DOHH2 (cell line): Measurements from ENCODE around the gene THAP3.

Source experiments
- EZH2phosphoT487 ChIP-seq: fragments of 200-600 bp; sonication (generic); IDR thresholded peaks from 2 replicates; pipeline ENCODE4 v1.6.1; 2017; ENCODE audit warnings: borderline replicate concordance, mild to moderate bottlenecking, antibody characterized with exemption, low read length, moderate library complexity, mixed read lengths
- TF ChIP-seq, protein P1 (sequence below): fragments of 200-600 bp; sonication (generic); IDR thresholded peaks from one replicate; pipeline ENCODE4 v1.5.1; 2014; ENCODE audit warnings: antibody characterized with exemption, mild to moderate bottlenecking, low read depth, low read length; ENCODE audit not compliant: poor library complexity, severe bottlenecking

DNA sequence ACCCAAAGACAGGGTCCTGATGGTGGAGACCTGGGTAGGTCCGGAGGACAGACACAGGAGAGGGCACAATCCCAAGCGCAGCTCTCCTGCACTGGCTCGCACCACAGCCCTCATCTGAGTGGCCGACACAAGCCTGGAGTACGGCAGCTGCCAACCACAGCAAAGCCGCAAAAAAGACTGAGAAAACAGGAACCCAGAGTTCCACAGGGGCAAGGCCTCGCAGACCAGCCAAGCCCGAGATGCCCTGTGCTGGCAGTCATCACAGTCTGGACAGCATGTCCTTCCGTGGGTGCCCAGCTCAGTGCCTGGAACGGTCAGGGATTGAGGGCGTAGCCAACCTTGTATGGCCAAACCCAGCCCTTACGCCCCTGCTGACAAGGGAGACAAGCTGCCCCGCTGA is 33.4 kb upstream of the THAP3 start:
- TF ChIP-seq, protein P1, sequence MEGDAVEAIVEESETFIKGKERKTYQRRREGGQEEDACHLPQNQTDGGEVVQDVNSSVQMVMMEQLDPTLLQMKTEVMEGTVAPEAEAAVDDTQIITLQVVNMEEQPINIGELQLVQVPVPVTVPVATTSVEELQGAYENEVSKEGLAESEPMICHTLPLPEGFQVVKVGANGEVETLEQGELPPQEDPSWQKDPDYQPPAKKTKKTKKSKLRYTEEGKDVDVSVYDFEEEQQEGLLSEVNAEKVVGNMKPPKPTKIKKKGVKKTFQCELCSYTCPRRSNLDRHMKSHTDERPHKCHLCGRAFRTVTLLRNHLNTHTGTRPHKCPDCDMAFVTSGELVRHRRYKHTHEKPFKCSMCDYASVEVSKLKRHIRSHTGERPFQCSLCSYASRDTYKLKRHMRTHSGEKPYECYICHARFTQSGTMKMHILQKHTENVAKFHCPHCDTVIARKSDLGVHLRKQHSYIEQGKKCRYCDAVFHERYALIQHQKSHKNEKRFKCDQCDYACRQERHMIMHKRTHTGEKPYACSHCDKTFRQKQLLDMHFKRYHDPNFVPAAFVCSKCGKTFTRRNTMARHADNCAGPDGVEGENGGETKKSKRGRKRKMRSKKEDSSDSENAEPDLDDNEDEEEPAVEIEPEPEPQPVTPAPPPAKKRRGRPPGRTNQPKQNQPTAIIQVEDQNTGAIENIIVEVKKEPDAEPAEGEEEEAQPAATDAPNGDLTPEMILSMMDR, result no peak
- TF ChIP-seq EZH2phosphoT487, result no peak
